Measurements from ENCODE around the gene METTL9. TPM values are rescaled to one million over a fixed set of nuclear protein-coding genes. Genes with fewer than 3 reads are reported as not detected.

Gene METTL9
- total and polyA plus RNA-seq, 2 experiments from 2014 or later, result 72.5 to 152 TPM

DNA sequence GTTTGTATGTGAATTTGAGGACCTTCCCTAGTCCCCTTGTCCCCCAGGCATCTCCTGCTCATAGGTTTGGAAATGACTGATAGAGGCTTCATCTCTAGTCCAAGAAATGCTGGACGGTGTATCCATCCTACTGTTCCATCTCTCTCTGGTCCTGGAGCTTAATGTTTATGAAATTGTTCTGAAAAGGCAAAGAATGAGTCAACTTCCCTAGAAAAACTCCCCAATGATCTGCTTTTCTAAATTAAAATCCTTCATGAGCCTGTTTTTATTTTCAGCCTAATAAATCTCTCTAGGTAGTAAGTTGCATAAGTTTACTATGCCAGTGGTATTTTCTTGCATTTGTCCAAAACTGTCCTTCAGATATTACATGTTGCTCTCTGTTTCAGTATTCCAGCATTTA lies 55.1 kb downstream of the METTL9 start (continued):
- no peak for TF ChIP-seq CTCF (conservative IDR thresholded peaks at IDR 0.05; ENCODE audit: low read depth in 2 of 2)
- no peak for TF ChIP-seq ETS1 (IDR thresholded peaks at IDR 0.05)
- TF ChIP-seq POLR2AphosphoS5 (IDR thresholded peaks at IDR 0.05; ENCODE audit: low read depth), result no peak
- no peak for TF ChIP-seq EZH2 (IDR thresholded peaks at IDR 0.05; ENCODE audit: low read depth, unreplicated experiment)
- TF ChIP-seq JUNB (IDR thresholded peaks at IDR 0.05; ENCODE audit: unreplicated experiment), result no peak
- no peak for TF ChIP-seq CREB1 (CRISPR knock-in tag; IDR thresholded peaks at IDR 0.05; ENCODE audit: low read depth)
- no peak for TF ChIP-seq ZNF114 (CRISPR knock-in tag; IDR thresholded peaks at IDR 0.05)
- TF ChIP-seq EZH2phosphoT487 (IDR thresholded peaks at IDR 0.05; ENCODE audit: unreplicated experiment), result no peak
- no peak for TF ChIP-seq NANOG (IDR thresholded peaks at IDR 0.05; ENCODE audit: borderline replicate concordance)
- TF ChIP-seq STAT1 (IDR thresholded peaks at IDR 0.05; ENCODE audit: unreplicated experiment), result no peak

GRCh38 chr16:21654881-21655280 lies 55.5 kb downstream of the METTL9 start:
- Histone ChIP-seq H3K36me3 (ENCODE audit: insufficient read depth) (no peaks in the 10 kb centered on the region), H3K4me3 (no peak overlapping the region), H3K9me2 (ENCODE audit: insufficient read depth) (no peaks in the 10 kb centered on the region), H3K4me2 (no peak overlapping the region), H3K27me3 (ENCODE audit: insufficient read depth) (no peaks in the 10 kb centered on the region), H3K4me1 (ENCODE audit: insufficient read depth) (no peaks in the 10 kb centered on the region), H2AFZ (no peak overlapping the region), H3K79me2 (replicated peaks; ENCODE audit: insufficient read depth) (peaks cover 11% of the 10 kb centered on the region), H3K27ac (ENCODE audit: low read depth) (peak overlapping the region; percentile 26; the same call in 1 of the 2 replicates), H3F3A (replicated peaks; ENCODE audit: low read depth) (no peaks in the 10 kb centered on the region), H4K20me1 (replicated peaks; ENCODE audit: insufficient read depth) (no peaks in the 10 kb centered on the region)
- no peaks in the 10 kb centered on the region for H3K9me3 Mint-ChIP-seq
- no peak for DNase-seq (ENCODE audit: low spot score)
- no peak overlapping the region for H3K4me3 Mint-ChIP-seq
- no peak overlapping the region for H3K27ac Mint-ChIP-seq
- no peak for TF ChIP-seq ZNF331 (CRISPR knock-in tag; IDR thresholded peaks at IDR 0.05; ENCODE audit: low read depth)
- no peak for TF ChIP-seq STAT1 (IDR thresholded peaks at IDR 0.05; ENCODE audit: unreplicated experiment)
- TF ChIP-seq JUNB (IDR thresholded peaks at IDR 0.05; ENCODE audit: unreplicated experiment), result no peak
- TF ChIP-seq POLR2AphosphoS5 (IDR thresholded peaks at IDR 0.05; ENCODE audit: low read depth), result no peak
- no peak for TF ChIP-seq EZH2phosphoT487 (IDR thresholded peaks at IDR 0.05; ENCODE audit: unreplicated experiment)
- ATAC-seq, result no peak
- 0 out of 3 replicates have a peak, but pooled peaks cover 10% of the 10 kb centered on the region for H3K36me3 Mint-ChIP-seq (ENCODE audit: low read depth)
- H3K4me1 Mint-ChIP-seq, result no peaks in the 10 kb centered on the region; the same call in 1 of the 3 replicates
- H3K27me3 Mint-ChIP-seq (ENCODE audit: insufficient read depth, low read depth, poor library complexity), result peaks cover 4% of the 10 kb centered on the region

All from GM23338 (cell line).